Measurements from ENCODE around the gene CTNNA3. TPM values are rescaled to one million over a fixed set of nuclear protein-coding genes. Genes with fewer than 3 reads are reported as not detected.
A peak's percentile ranks its signal among the peaks of the same experiment; 100 is the strongest.
"Not testable (repeated sequence)": the region's sequence is repeated elsewhere in the genome, so short reads cannot be mapped to it uniquely, and the experiment has no call there.

The CTNNA3 gene
- total RNA-seq, 1 donor from 2014 or later = 0.46 TPM

- H3K4me3 ChIP-seq (ENCODE audit: low read depth, low read length) = no peak overlapping the region
- TF ChIP-seq CTCF (conservative IDR thresholded peaks at IDR 0.05; ENCODE audit: low read depth, low read length) = no peak
These were observed 449.9 kb downstream of the CTNNA3 start for GRCh38 chr10:67246066-67246555.

GRCh38 chr10:67242528-67242927, 453.5 kb downstream of the CTNNA3 start:
- no peak for DNase-seq (ENCODE audit: low read depth)
- no peak for TF ChIP-seq CTCF (conservative IDR thresholded peaks at IDR 0.05; ENCODE audit: low read depth, low read length)
- no peak overlapping the region for H3K4me3 ChIP-seq (ENCODE audit: low read depth, low read length)

More at GRCh38 chr10:67246066-67246555, 449.9 kb downstream of the CTNNA3 start:
- no peak for DNase-seq (ENCODE audit: low read depth)

- TF ChIP-seq CTCF (conservative IDR thresholded peaks at IDR 0.05; ENCODE audit: low read depth, low read length) = no peak
- H3K4me3 ChIP-seq (ENCODE audit: low read depth, low read length) = no peak overlapping the region
These were observed 454.5 kb downstream of the CTNNA3 start for GRCh38 chr10:67241451-67241850.

GRCh38 chr10:67239864-67240497, 456.0 kb downstream of the CTNNA3 start:
- TF ChIP-seq CTCF (conservative IDR thresholded peaks at IDR 0.05; ENCODE audit: low read depth, low read length) = no peak
- H3K4me3 ChIP-seq (ENCODE audit: low read depth, low read length) = no peak overlapping the region
- no peak for DNase-seq (ENCODE audit: low read depth)

More at GRCh38 chr10:67241451-67241850, 454.5 kb downstream of the CTNNA3 start:
- no peak for DNase-seq (ENCODE audit: low read depth)

GRCh38 chr10:67230680-67231500, 465.1 kb downstream of the CTNNA3 start:
- H3K4me3 ChIP-seq (ENCODE audit: low read depth, low read length) = peak overlapping the region; percentile 42
- not testable (repeated sequence) for DNase-seq (ENCODE audit: low read depth)

- H3K4me3 ChIP-seq (ENCODE audit: low read depth, low read length) = no peak overlapping the region
- no peak for DNase-seq (ENCODE audit: low read depth)
- no peak for TF ChIP-seq CTCF (conservative IDR thresholded peaks at IDR 0.05; ENCODE audit: low read depth, low read length)
These were observed 470.8 kb downstream of the CTNNA3 start for GRCh38 chr10:67225226-67225625.

GRCh38 chr10:67224553-67224952, 471.4 kb downstream of the CTNNA3 start:
- no peak for DNase-seq (ENCODE audit: low read depth)
- no peak overlapping the region for H3K4me3 ChIP-seq (ENCODE audit: low read depth, low read length)
- TF ChIP-seq CTCF (conservative IDR thresholded peaks at IDR 0.05; ENCODE audit: low read depth, low read length) = no peak
